Measurements from ENCODE around the gene AGXT. TPM values are rescaled to one million over a fixed set of nuclear protein-coding genes. Genes with fewer than 3 reads are reported as not detected.

Gene AGXT
- total RNA-seq, 4 donors from 2014 or later, result not detected

DNA sequence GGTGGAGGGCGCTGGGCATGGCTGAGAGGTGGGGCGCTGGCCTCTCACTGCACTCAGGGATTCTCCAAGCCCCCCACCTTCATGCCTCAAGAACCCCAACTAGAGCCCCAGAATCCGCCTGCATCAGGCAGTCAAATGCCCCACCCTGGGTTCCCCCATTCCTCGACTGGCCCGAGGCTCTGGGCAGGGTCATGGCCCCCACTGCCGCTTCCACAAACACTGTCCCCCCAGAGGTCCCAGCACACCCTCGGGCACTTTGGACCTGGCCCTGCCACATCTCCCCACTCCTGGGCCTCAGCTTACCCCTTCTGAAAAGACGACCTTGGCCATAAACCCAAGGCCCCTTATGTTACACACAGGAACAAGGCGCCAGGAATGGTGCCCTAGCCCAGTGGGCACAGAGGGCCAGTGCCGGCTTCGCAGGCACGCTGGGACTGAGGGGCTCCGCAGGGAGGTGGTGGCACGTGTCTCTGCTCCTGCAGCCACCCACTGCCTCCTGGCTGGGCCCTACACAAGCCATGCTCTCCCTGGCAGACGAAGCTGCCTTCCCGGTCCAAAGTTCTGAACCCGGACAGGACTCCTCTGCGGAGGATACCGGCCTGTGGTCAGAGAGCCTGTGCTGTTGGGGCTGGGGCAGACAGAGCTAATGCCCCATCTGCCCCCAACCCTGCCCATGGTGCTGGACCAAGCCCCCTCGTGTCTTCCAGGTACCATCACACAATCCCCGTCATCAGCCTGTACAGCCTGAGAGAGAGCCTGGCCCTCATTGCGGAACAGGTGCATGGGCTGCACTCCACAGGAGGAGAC, 6.8 kb downstream of the AGXT start:
- no peak for DNase-seq
- intact Hi-C loops (cut with DNase I), result no loop called here
- WGBS, 2 donors, result 92 to 94% methylated on average over 10 to 17 of the region's 22 CpGs
- Histone ChIP-seq H3K4me1 (no peaks in the 10 kb centered on the region), H3K27ac (no peak overlapping the region), H3K27me3 (no peaks in the 10 kb centered on the region), H3K36me3 (no peaks in the 10 kb centered on the region), H3K9me3 (no peaks in the 10 kb centered on the region), H3K4me3 (replicated peaks in 1 of 3) (no peak overlapping the region)
- TF ChIP-seq POLR2A (IDR thresholded peaks at IDR 0.05), result no peak
- TF ChIP-seq, protein P1, sequence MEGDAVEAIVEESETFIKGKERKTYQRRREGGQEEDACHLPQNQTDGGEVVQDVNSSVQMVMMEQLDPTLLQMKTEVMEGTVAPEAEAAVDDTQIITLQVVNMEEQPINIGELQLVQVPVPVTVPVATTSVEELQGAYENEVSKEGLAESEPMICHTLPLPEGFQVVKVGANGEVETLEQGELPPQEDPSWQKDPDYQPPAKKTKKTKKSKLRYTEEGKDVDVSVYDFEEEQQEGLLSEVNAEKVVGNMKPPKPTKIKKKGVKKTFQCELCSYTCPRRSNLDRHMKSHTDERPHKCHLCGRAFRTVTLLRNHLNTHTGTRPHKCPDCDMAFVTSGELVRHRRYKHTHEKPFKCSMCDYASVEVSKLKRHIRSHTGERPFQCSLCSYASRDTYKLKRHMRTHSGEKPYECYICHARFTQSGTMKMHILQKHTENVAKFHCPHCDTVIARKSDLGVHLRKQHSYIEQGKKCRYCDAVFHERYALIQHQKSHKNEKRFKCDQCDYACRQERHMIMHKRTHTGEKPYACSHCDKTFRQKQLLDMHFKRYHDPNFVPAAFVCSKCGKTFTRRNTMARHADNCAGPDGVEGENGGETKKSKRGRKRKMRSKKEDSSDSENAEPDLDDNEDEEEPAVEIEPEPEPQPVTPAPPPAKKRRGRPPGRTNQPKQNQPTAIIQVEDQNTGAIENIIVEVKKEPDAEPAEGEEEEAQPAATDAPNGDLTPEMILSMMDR (IDR thresholded peaks at IDR 0.05), result no peak

DNA sequence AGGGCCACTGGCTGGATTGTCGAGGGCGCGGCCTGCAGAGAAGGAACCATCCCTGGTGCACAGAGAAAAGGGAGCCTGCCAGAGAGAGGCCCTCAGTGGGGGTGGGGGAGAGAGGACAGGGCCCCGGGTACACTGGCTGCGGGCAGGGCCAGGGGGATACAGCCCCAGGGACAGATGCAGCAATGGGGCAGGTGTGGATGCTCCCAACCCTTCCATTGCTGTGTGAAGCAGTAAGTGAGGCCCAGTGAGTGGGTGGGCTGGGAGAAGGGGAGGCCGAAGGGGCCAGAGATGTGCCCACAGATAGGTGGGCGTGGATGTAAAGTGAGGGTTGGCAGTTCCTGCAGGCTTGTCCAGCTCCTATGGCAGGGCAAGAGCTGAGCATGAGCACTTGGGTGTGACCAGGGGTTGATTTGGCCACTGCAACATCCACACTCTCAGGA, 7.4 kb downstream of the AGXT start:
- Histone ChIP-seq H3K9me3 (no peaks in the 10 kb centered on the region), H3K36me3 (no peaks in the 10 kb centered on the region), H3K4me3 (replicated peaks in 1 of 3) (no peak overlapping the region), H3K27me3 (no peaks in the 10 kb centered on the region), H3K27ac (no peak overlapping the region), H3K4me1 (no peaks in the 10 kb centered on the region)
- TF ChIP-seq POLR2A (IDR thresholded peaks at IDR 0.05), result no peak
- TF ChIP-seq, protein P1 (IDR thresholded peaks at IDR 0.05), result no peak
- DNase-seq, result no peak
- WGBS, 2 donors, result 75 to 81% methylated on average over 2 to 7 of the region's 7 CpGs
- intact Hi-C loops (cut with DNase I), result no loop called here

DNA sequence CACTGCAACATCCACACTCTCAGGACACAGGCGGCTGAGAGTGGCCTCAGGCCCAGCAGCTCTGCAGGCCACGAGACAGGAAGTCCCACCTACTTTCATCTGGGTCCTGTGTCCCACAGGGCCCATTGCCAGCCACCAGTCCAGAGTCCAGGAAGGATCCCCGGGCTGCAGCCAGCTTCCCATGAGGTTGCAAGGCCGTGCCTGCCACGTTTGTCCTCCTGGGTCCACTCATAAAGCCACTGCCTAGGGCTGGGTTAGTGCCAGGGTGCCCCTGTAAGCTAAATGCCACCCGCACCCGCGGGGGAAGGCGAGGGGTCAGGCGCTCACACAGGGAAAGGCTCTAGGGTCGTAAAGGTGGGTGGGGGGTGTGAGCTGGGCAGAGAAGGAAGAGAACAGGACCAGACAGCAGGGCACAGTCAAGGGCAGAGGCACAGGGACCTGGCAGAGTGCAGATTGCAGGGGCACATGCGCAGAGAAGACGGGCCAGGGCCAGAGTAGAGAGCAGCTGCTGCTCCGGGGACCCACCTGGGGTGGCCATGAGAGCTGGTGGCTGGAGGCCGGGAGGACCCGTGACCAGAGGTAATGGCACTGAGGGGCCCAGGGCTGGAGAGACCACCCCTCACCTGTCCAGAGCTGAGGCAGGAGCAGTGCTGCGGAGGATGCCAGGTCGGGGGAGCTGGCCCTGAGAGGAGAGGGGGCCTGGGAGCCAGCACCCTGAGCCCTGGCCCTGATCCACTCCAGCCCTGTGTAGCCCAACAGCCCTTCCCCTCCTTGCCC, 8.0 kb downstream of the AGXT start:
- WGBS, 2 donors, result 82 to 85% methylated on average over 14 of the region's 18 CpGs
- DNase-seq, result no peak
- Histone ChIP-seq H3K9me3 (no peaks in the 10 kb centered on the region), H3K4me3 (replicated peaks in 1 of 3) (no peak overlapping the region), H3K27me3 (no peaks in the 10 kb centered on the region), H3K4me1 (no peaks in the 10 kb centered on the region), H3K27ac (no peak overlapping the region), H3K36me3 (no peaks in the 10 kb centered on the region)
- intact Hi-C loops (cut with DNase I), result no loop called here
- TF ChIP-seq, protein P1 (IDR thresholded peaks at IDR 0.05), result no peak
- no peak for TF ChIP-seq POLR2A (IDR thresholded peaks at IDR 0.05)

DNA sequence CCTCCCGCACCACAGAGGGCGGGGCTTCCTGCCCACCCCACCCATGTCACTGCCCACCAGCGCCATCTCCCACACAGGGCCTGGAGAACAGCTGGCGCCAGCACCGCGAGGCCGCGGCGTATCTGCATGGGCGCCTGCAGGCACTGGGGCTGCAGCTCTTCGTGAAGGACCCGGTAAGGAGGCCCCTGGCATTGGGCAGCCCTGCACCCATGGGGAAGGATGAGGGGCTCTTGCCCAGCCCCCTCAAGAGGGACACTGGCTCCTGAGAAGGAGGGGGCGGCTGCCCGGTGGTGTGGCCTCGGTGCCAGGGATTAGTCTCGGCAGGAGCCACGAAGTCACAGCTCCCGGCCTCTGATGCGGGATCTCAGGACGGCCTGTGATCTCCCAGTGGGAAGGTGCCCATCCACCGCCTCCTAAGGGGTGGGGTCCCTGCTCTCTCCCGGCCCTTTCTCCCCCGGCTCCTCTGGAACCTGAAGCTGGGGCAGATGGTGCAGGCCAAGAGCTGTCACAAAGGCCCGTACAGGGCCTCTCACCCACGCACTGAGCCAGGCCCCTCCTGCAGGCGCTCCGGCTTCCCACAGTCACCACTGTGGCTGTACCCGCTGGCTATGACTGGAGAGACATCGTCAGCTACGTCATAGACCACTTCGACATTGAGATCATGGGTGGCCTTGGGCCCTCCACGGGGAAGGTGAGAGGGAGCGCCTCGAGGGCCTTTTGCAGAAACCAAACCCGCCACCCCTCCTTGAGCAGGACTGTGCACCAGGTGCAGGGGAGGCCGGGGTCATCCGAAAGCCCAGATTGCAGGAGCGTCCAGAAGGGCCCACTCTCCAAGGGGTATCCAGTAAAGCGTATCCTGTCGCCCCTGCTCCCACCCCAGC, 9.1 kb downstream of the AGXT start:
- no peaks in the 10 kb centered on the region for H3K27me3 ChIP-seq
- H3K27ac ChIP-seq, result no peak overlapping the region
- no peaks in the 10 kb centered on the region for H3K9me3 ChIP-seq
- TF ChIP-seq, protein P1 (IDR thresholded peaks at IDR 0.05), result no peak
- no peak for TF ChIP-seq POLR2A (IDR thresholded peaks at IDR 0.05)
- H3K36me3 ChIP-seq, result no peaks in the 10 kb centered on the region
- no peak for DNase-seq
- no peaks in the 10 kb centered on the region for H3K4me1 ChIP-seq
- intact Hi-C loops (cut with DNase I), result no loop called here
- no peak overlapping the region for H3K4me3 ChIP-seq (replicated peaks in 1 of 3)
- 85 to 89% methylated on average over 11 to 35 of the region's 40 CpGs for WGBS, 2 donors

Measured in thyroid gland (tissue), 4 donors.